ENCODE data around the gene APEH. TPM values are rescaled to one million over a fixed set of nuclear protein-coding genes. Genes with fewer than 3 reads are reported as not detected.

The APEH gene
- total RNA-seq, 2 donors from 2014 or later: 58.7 to 67.7 TPM

DNA sequence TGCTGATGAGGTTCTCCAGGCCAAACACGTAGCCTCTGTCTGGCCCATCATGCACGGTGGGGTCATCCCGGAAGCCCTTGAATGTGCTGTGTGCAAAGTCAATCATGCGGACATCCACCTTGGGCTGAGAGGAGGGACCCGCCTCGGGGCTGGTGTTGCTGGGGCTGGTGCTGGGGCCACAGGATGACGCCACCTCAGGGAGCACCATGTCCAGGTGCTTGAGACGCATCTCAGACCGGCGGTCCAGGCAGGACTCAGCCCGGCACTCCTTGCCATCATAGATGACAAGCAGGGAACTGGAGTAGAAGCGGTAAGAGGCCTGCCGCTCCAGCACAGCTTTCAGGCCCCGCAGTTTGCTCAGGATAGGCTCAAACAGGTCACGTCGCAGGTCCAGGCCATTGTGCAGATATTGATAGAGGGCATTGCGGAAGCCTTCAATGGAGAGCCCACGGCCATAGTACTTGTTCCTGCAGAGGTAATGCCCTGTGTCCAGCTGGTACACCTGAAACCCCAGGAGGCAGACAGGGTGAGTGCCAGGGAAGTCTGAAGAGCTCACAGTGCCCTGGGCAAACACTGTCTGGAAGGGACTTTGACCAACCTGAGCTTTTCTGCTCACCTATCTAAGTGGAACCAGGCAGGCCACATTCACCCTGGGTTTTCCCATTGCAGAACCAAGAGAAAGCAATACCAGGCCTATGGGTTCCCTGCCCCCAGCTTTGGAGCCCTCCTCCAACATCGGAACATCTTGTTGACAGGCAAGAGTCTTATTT is 53.2 kb downstream of the APEH start:
- DNase-seq (no peak), ATAC-seq (no peak)
- Histone ChIP-seq H3K36me3 (replicated peaks in 1 of 2; ENCODE audit: insufficient read depth in 1 of 2, low read depth in 2 of 2) (peaks cover 0 to 7% of the 10 kb centered on the region in 2 donors), H3K27me3 (no peaks in the 10 kb centered on the region), H3K9me3 (no peaks in the 10 kb centered on the region), H3K4me3 (no peak overlapping the region), H3K4me1 (peaks cover 29% of the 10 kb centered on the region), H3K27ac (no peak overlapping the region)
- no peak for TF ChIP-seq POLR2A (IDR thresholded peaks at IDR 0.05)
- TF ChIP-seq, protein P1, sequence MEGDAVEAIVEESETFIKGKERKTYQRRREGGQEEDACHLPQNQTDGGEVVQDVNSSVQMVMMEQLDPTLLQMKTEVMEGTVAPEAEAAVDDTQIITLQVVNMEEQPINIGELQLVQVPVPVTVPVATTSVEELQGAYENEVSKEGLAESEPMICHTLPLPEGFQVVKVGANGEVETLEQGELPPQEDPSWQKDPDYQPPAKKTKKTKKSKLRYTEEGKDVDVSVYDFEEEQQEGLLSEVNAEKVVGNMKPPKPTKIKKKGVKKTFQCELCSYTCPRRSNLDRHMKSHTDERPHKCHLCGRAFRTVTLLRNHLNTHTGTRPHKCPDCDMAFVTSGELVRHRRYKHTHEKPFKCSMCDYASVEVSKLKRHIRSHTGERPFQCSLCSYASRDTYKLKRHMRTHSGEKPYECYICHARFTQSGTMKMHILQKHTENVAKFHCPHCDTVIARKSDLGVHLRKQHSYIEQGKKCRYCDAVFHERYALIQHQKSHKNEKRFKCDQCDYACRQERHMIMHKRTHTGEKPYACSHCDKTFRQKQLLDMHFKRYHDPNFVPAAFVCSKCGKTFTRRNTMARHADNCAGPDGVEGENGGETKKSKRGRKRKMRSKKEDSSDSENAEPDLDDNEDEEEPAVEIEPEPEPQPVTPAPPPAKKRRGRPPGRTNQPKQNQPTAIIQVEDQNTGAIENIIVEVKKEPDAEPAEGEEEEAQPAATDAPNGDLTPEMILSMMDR (IDR thresholded peaks at IDR 0.05): no peak
- intact Hi-C loops (cut with DNase I): no loop called here
- WGBS, 2 donors: 84 to 90% methylated on average over 12 to 16 of the region's 19 CpGs

DNA sequence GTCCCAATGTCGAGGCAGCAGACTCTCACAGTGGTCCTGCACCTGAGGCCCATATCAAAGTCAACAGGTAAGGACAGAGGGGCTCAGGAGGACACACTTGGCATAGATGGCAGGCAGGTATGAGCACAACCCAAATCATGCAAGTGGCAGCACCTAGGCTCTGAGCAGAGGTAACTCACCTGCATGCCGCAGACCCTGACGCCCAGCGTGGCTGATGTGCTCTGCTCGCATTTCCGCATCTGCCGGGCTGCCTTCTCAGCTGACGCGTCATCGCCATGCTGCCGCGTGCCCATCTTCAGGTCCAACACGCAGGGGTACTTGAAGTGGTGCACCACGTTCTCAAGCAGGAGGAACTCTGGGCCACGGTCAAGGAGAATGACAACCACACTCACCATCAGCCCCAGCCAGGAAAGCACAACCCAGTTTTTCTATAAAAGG is 53.8 kb downstream of the APEH start:
- Histone ChIP-seq H3K4me1 (peaks cover 23% of the 10 kb centered on the region), H3K27me3 (no peaks in the 10 kb centered on the region), H3K27ac (no peak overlapping the region), H3K36me3 (replicated peaks in 1 of 2; ENCODE audit: insufficient read depth in 1 of 2, low read depth in 2 of 2) (peaks cover 0 to 13% of the 10 kb centered on the region in 2 donors), H3K9me3 (no peaks in the 10 kb centered on the region), H3K4me3 (no peak overlapping the region)
- no peak for DNase-seq
- no peak for TF ChIP-seq POLR2A (IDR thresholded peaks at IDR 0.05)
- TF ChIP-seq, protein P1 (IDR thresholded peaks at IDR 0.05): no peak
- ATAC-seq: no peak
- intact Hi-C loops (cut with DNase I): no loop called here
- 94 to 95% methylated on average over 12 to 15 of the region's 15 CpGs for WGBS, 2 donors

DNA sequence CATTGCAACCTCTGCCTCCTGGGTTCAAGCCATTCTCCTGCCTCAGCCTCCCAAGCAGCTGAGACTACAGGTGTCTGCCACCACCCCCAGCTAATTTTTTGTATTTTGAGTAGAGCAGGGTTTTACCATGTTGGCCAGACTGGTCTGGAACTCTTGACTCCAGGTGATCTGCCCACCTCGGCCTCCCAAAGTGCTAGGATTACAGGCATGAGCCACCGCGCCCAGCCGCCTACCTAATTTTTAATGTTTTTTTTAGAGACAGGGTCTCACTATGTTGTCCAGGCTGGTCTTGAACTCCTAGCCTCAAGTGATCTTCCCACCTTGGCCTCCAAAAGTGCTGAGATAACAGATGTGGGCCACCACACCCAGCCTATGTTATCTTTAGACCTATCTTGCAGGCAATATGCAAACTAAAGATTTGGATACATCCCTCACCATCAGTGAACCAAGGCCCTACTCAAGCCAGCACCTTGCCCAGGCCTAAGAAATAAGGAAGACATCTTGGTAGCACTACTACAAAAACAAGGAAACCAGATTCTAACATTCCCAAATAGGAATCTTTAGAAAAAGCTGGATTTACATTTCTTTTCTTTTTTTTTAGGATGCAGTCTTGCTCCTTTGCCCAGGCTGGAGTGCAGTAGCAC is 55.9 kb downstream of the APEH start:
- 96 to 100% methylated on average over 4 of the region's 4 CpGs for WGBS, 2 donors
- H3K27ac ChIP-seq: no peak overlapping the region
- H3K27me3 ChIP-seq: no peaks in the 10 kb centered on the region
- H3K4me3 ChIP-seq: no peak overlapping the region
- no peaks in the 10 kb centered on the region for H3K9me3 ChIP-seq
- ATAC-seq (no peak), DNase-seq (no peak)
- H3K4me1 ChIP-seq: peaks cover 8% of the 10 kb centered on the region
- intact Hi-C loops (cut with DNase I): no loop called here
- TF ChIP-seq POLR2A (IDR thresholded peaks at IDR 0.05): no peak
- TF ChIP-seq, protein P1 (IDR thresholded peaks at IDR 0.05): no peak
- peaks cover 0 to 18% of the 10 kb centered on the region in 2 donors for H3K36me3 ChIP-seq (replicated peaks in 1 of 2; ENCODE audit: insufficient read depth in 1 of 2, low read depth in 2 of 2)

DNA sequence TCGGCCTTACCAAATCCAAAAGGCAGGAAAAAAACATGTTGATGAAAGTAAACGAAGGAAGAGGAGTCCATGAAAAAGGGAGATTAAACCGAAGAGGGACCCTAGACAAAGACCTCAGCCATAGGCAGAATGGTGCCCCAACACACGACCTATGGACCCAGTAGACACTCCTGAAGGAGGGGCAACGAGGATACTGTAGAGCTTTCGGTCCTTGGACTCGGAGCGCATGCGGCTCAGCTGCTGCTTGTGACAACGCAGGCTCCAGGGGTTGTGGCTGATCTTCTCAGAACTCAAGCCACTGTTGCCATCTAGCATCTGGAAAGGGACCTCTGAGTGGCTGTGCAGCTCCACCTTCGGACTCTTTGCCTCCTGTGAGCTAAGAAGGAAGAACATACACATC is 58.4 kb downstream of the APEH start:
- Histone ChIP-seq H3K4me1 (no peaks in the 10 kb centered on the region), H3K9me3 (no peaks in the 10 kb centered on the region), H3K27ac (no peak overlapping the region), H3K36me3 (replicated peaks in 1 of 2; ENCODE audit: insufficient read depth in 1 of 2, low read depth in 2 of 2) (peaks cover 0 to 25% of the 10 kb centered on the region in 2 donors), H3K27me3 (no peaks in the 10 kb centered on the region), H3K4me3 (no peak overlapping the region)
- no peak for DNase-seq
- ATAC-seq: no peak
- WGBS, 2 donors: 78 to 92% methylated on average over 7 to 11 of the region's 11 CpGs
- no peak for TF ChIP-seq POLR2A (IDR thresholded peaks at IDR 0.05)
- TF ChIP-seq, protein P1 (IDR thresholded peaks at IDR 0.05): no peak
- intact Hi-C loops (cut with DNase I): no loop called here

Measured in body of pancreas (tissue), 4 donors.